Naive thymus-derived CD4-positive, alpha-beta T cell (primary cell): Measurements from ENCODE around the gene VAV2. TPM values are rescaled to one million over a fixed set of nuclear protein-coding genes. Genes with fewer than 3 reads are reported as not detected.

Experiments used
- ATAC-seq: fragments of 150-1000 bp; cut with Tn5 transposase; 2 replicates; pipeline ENCODE4 v1.10.0; 2021; ENCODE audit warnings: mild to moderate bottlenecking, moderate library complexity
- CTCF ChIA-PET: fragments of 350-600 bp; sonication (Branson Sonifier 250); formaldehyde crosslinking; loops from one replicate; lab custom pipeline; 2021; ENCODE audit warnings: antibody characterized with exemption; lab: Charles Lee
- POLR2A ChIA-PET: fragments of 350-600 bp; sonication (Branson Sonifier 250); formaldehyde crosslinking; loops from one replicate; lab custom pipeline; 2021; ENCODE audit warnings: antibody characterized with exemption, inconsistent platforms; lab: Charles Lee
- DNase-seq, 9 donors: peaks; one replicate each; pipeline versions ENCODE4 v3.0.0 to v3.0.0-alpha.2; 2020 to 2022; ENCODE audit warnings: mixed read lengths in 1 of 9
- H3K27ac ChIP-seq: one replicate; pipeline ENCODE4 v1.7.0; 2013; ENCODE audit warnings: mild to moderate bottlenecking, low read depth, low read length, moderate library complexity
- H3K27me3 ChIP-seq, 2 donors: one replicate each; pipeline ENCODE4 v1.7.0; 2013; ENCODE audit warnings: low read length in 2 of 2, mild to moderate bottlenecking in 2 of 2, moderate library complexity in 2 of 2; ENCODE audit not compliant: control insufficient read depth in 2 of 2, insufficient read depth in 2 of 2
- H3K36me3 ChIP-seq, 3 experiments: 1 replicate in 2 of 3; 2 replicates in 1 of 3; pipeline ENCODE4 v1.7.0; 2013; ENCODE audit warnings: low read length in 3 of 3, mild to moderate bottlenecking in 3 of 3, moderate library complexity in 1 of 3; ENCODE audit not compliant: insufficient read depth in 3 of 3, control insufficient read depth in 2 of 3
- H3K4me1 ChIP-seq, 2 donors: one replicate each; pipeline ENCODE4 v1.7.0; 2013; ENCODE audit warnings: low read length in 2 of 2, mild to moderate bottlenecking in 2 of 2, moderate library complexity in 1 of 2; ENCODE audit not compliant: control insufficient read depth in 2 of 2, insufficient read depth in 2 of 2
- H3K4me3 ChIP-seq: 2 replicates; pipeline ENCODE4 v1.7.0; 2013; ENCODE audit warnings: mild to moderate bottlenecking, low read length
- H3K9me3 ChIP-seq, 3 experiments: 1 replicate in 2 of 3; 2 replicates in 1 of 3; pipeline ENCODE4 v1.7.0; 2013; ENCODE audit warnings: low read length in 3 of 3; ENCODE audit not compliant: control insufficient read depth in 2 of 3
- H3K27ac Mint-ChIP-seq, 9 donors: one replicate each; pipeline ENCODE4 v1.8.0; 2020 to 2022; ENCODE audit warnings: mixed read lengths in 9 of 9, mild to moderate bottlenecking in 8 of 9, moderate library complexity in 5 of 9, inconsistent platforms in 2 of 9
- H3K27me3 Mint-ChIP-seq, 5 donors: one replicate each; pipeline ENCODE4 v1.8.0; 2021 to 2022; ENCODE audit warnings: mixed read lengths in 5 of 5, mild to moderate bottlenecking in 1 of 5
- H3K36me3 Mint-ChIP-seq, 5 donors: one replicate each; pipeline ENCODE4 v1.8.0; 2020 to 2022; ENCODE audit warnings: mixed read lengths in 5 of 5, mild to moderate bottlenecking in 3 of 5, inconsistent platforms in 1 of 5
- H3K4me1 Mint-ChIP-seq, 7 donors: one replicate each; pipeline ENCODE4 v1.8.0; 2020 to 2022; ENCODE audit warnings: mixed read lengths in 7 of 7, mild to moderate bottlenecking in 3 of 7, inconsistent platforms in 1 of 7
- H3K4me3 Mint-ChIP-seq, 10 donors: one replicate each; pipeline ENCODE4 v1.8.0; 2020 to 2022; ENCODE audit warnings: mild to moderate bottlenecking in 10 of 10, mixed read lengths in 10 of 10, moderate library complexity in 6 of 10, inconsistent platforms in 2 of 10
- H3K9me3 Mint-ChIP-seq, 11 donors: one replicate each; pipeline ENCODE4 v1.8.0; 2020 to 2022; ENCODE audit warnings: mixed read lengths in 11 of 11, mild to moderate bottlenecking in 4 of 11, inconsistent platforms in 1 of 11, moderate library complexity in 1 of 11
- intact Hi-C, 2 donors: fragments of 100-400 bp; cut with micrococcal nuclease; formaldehyde crosslinking; loops; one replicate each; pipeline ENCODE4 v1.15.1; 2023
- polyA plus RNA-seq, 2 donors: library from polyadenylated mRNA; unstranded; fragments of 300-500 nt; fragmentation: Illumina TruSeq; gene quantifications; one replicate each; pipeline ENCODE4 v1.2.3, GENCODE V29; 2021
- total RNA-seq, 6 experiments: library from RNA in 5 of 6; stranded (reverse) in 5 of 6; gene quantifications; 1 replicate in 5 of 6; 2 replicates in 1 of 6; pipeline ENCODE4 v1.2.3 and lab custom pipeline; 2021 to 2026

The VAV2 gene
- total and polyA plus RNA-seq, 7 experiments from 2014 or later: 0.18 to 14.4 (median 1.9) TPM

DNA sequence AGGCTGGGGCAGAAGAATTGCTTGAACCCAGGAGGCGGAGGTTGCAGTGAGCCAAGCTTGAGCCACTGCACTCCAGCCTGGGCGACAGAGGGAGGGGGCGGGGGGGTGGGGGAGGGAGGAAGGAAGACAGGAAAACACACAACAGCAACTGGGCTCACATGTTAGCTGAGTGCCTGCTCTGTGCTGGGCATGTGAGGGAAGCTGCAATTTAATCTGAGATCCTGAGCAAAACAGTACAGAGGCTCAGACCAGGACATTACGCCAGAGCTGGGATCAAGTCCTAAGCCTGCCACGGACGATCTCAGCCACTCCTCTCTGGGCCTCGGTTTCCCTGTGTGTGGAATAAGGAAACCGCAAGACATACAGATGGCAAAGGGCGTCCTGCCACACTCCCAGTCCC, 119.1 kb downstream of the VAV2 start:
- Mint-ChIP-seq H3K36me3 (no peaks in the 10 kb centered on the region), H3K27me3 (peaks cover 0 to 11% (median 7%) of the 10 kb centered on the region in 5 donors), H3K27ac (no peak overlapping the region), H3K4me3 (no peak overlapping the region), H3K4me1 (peaks cover 9 to 20% (median 11%) of the 10 kb centered on the region in 7 donors), H3K9me3 (peaks cover 0 to 2% (median 0%) of the 10 kb centered on the region in 11 donors)
- ChIA-PET CTCF (no interaction called here), POLR2A (no interaction called here)
- Histone ChIP-seq H3K9me3 (no peaks in the 10 kb centered on the region), H3K27ac (no peak overlapping the region), H3K4me1 (peaks cover 0 to 10% of the 10 kb centered on the region in 2 donors), H3K36me3 (no peaks in the 10 kb centered on the region), H3K27me3 (no peaks in the 10 kb centered on the region), H3K4me3 (no peak overlapping the region)
- ATAC-seq (no peak), DNase-seq (no peak)
- intact Hi-C loops: loop anchor here in 1 of 2 donors (10.0 kb wide), 1 partner anchor 122 kb away; the partner anchor contains the start of gene VAV2

- intact Hi-C loops: loop anchor here in 1 of 2 donors (10.0 kb wide), 1 partner anchor 124 kb away; the partner anchor contains the start of gene VAV2
- Histone ChIP-seq H3K4me3 (no peak overlapping the region), H3K27me3 (no peaks in the 10 kb centered on the region), H3K4me1 (peaks cover 0 to 10% of the 10 kb centered on the region in 2 donors), H3K36me3 (no peaks in the 10 kb centered on the region), H3K27ac (no peak overlapping the region), H3K9me3 (no peaks in the 10 kb centered on the region)
- Mint-ChIP-seq H3K27ac (no peak overlapping the region), H3K4me1 (peaks cover 9 to 14% (median 11%) of the 10 kb centered on the region in 7 donors), H3K27me3 (peaks cover 0 to 11% (median 7%) of the 10 kb centered on the region in 5 donors), H3K9me3 (peaks cover 0 to 3% (median 0%) of the 10 kb centered on the region in 11 donors), H3K4me3 (no peak overlapping the region), H3K36me3 (no peaks in the 10 kb centered on the region)
- DNase-seq: no peak
- ChIA-PET CTCF (no interaction called here), POLR2A (no interaction called here)
- ATAC-seq: no peak
These were observed 121.2 kb downstream of the VAV2 start for GRCh38 chr9:133870598-133871595.

DNA sequence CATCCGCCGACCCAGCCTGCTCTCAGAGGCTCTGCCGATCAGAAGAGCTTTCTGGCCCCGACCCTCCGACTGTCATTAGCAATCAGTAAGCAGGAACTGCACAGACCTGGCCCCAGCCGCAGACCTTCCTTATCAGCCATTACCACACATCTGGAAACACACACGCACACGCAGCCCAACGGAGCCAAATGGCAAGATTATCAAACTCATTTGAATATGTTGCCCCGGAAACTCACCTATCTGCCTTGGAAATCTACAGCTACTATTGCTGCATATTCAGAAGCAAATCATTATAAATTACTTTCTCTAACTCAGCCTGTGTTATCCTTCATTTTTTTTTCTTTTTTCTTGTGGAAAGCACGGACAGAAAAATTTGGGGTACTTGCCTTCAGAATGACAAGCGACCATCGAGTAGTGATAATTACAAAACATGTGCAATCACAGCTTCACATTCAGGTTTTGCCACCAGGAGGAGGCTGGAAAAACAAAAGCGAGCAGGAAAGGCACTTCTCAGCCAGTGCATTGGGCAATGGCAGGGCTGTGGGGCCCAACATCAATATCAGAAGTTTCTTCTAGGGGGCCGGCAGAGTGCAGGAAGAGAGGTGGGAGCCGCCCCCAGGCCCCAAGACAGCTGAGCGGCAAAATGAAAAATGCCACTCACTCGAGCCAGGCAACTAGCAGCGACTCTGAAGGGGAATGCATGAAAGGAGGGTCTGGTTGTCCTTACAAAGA, 122.3 kb downstream of the VAV2 start:
- no peak overlapping the region for H3K27ac Mint-ChIP-seq

DNA sequence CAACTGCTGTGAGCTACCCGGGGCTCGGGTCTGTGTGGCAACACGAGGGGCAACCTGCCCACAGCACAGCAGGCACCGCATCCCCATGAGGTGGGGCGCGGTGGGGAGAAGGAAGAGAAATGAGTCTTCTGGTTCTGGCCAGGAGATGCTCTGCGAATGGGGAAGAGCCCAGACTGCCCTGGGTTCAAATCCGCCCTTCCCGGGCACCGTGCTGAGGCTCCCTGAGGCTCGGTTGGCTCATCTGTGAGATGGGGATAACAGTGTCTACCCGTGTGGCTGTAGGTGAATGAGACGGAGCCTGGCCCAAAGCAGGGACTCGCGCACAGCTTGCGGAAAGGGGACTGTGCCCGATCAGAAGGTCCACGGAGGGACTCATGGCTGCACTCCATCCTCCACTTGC, 123.9 kb downstream of the VAV2 start:
- CTCF ChIA-PET: no interaction called here
- peaks cover 0 to 14% (median 7%) of the 10 kb centered on the region in 5 donors for H3K27me3 Mint-ChIP-seq
- Histone ChIP-seq H3K4me3 (no peak overlapping the region), H3K9me3 (peaks cover 0 to 4% (median 0%) of the 10 kb centered on the region in 3 experiments), H3K27ac (no peak overlapping the region), H3K4me1 (peaks cover 0 to 10% of the 10 kb centered on the region in 2 donors), H3K36me3 (no peaks in the 10 kb centered on the region), H3K27me3 (no peaks in the 10 kb centered on the region)
- ATAC-seq (no peak), DNase-seq (no peak)
- peaks cover 9 to 15% (median 11%) of the 10 kb centered on the region in 7 donors for H3K4me1 Mint-ChIP-seq
- H3K9me3 Mint-ChIP-seq: peaks cover 4 to 15% (median 8%) of the 10 kb centered on the region in 11 donors
- H3K36me3 Mint-ChIP-seq: peaks cover 0 to 8% (median 6%) of the 10 kb centered on the region in 5 donors
- no peak overlapping the region for H3K4me3 Mint-ChIP-seq
- intact Hi-C loops: no loop called here
- no peak overlapping the region for H3K27ac Mint-ChIP-seq
- POLR2A ChIA-PET: no interaction called here

More for the DNA sequence above, 122.3 kb downstream of the VAV2 start:
- ChIA-PET CTCF (no interaction called here), POLR2A (interaction anchor here (0.6 kb wide), 1 partner anchor 180 kb away, joined by 3 read pairs; no protein-coding TSS in a partner anchor)
- intact Hi-C loops: loop anchor here in 1 of 2 donors (10.0 kb wide), 1 partner anchor 125 kb away; the partner anchor contains the start of gene VAV2
- H3K4me1 Mint-ChIP-seq: peaks cover 9 to 14% (median 11%) of the 10 kb centered on the region in 7 donors
- peaks cover 4 to 13% (median 8%) of the 10 kb centered on the region in 11 donors for H3K9me3 Mint-ChIP-seq
- H3K9me3 ChIP-seq: peaks cover 0 to under 1% (median 0%) of the 10 kb centered on the region in 3 experiments
- no peaks in the 10 kb centered on the region for H3K36me3 ChIP-seq
- peaks cover 0 to 8% (median 6%) of the 10 kb centered on the region in 5 donors for H3K36me3 Mint-ChIP-seq
- peak overlapping the region in 8 of 10 donors; percentile 5 to 73 (median 50) for H3K4me3 Mint-ChIP-seq
- H3K27me3 Mint-ChIP-seq: peaks cover 0 to 11% (median 7%) of the 10 kb centered on the region in 5 donors
- DNase-seq (no peak), ATAC-seq (no peak)
- no peak overlapping the region for H3K27ac ChIP-seq
- H3K27me3 ChIP-seq: no peaks in the 10 kb centered on the region
- peaks cover 0 to 10% of the 10 kb centered on the region in 2 donors for H3K4me1 ChIP-seq
- H3K4me3 ChIP-seq: no peak overlapping the region

DNA sequence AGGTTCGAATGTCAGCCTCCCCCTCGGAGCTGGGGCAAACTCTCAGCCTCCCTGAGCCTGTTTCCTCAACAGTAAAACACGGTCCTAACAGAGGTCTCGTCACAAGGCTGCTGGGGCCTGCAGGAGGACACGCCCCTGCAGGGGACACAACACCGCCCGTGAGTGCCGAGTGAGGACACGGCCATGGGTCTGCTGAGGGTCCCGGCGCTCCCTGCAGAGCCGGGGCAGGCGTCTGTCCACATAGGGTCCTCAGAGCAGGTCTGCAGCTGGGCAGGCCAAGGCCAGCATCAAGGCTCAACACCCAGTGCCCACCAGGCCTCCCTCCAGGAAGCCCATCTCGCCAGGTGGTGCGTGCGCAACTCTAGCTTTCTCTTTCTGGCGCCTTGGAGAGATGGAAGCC, 125.2 kb downstream of the VAV2 start:
- POLR2A ChIA-PET: no interaction called here
- no peak overlapping the region for H3K27ac Mint-ChIP-seq
- DNase-seq: no peak
- intact Hi-C loops: no loop called here
- H3K36me3 ChIP-seq: no peaks in the 10 kb centered on the region
- peaks cover 12 to 22% (median 15%) of the 10 kb centered on the region in 7 donors for H3K4me1 Mint-ChIP-seq
- no peak overlapping the region for H3K4me3 ChIP-seq
- peaks cover 4 to 15% (median 9%) of the 10 kb centered on the region in 11 donors for H3K9me3 Mint-ChIP-seq
- no peak overlapping the region for H3K27ac ChIP-seq
- no peak overlapping the region for H3K4me3 Mint-ChIP-seq
- peaks cover 0 to 8% (median 6%) of the 10 kb centered on the region in 5 donors for H3K36me3 Mint-ChIP-seq
- peaks cover 0 to 10% of the 10 kb centered on the region in 2 donors for H3K4me1 ChIP-seq
- peaks cover 0 to 14% (median 7%) of the 10 kb centered on the region in 5 donors for H3K27me3 Mint-ChIP-seq
- no peak for ATAC-seq
- H3K9me3 ChIP-seq: peaks cover 0 to 4% (median 0%) of the 10 kb centered on the region in 3 experiments
- CTCF ChIA-PET: no interaction called here
- H3K27me3 ChIP-seq: no peaks in the 10 kb centered on the region

DNA sequence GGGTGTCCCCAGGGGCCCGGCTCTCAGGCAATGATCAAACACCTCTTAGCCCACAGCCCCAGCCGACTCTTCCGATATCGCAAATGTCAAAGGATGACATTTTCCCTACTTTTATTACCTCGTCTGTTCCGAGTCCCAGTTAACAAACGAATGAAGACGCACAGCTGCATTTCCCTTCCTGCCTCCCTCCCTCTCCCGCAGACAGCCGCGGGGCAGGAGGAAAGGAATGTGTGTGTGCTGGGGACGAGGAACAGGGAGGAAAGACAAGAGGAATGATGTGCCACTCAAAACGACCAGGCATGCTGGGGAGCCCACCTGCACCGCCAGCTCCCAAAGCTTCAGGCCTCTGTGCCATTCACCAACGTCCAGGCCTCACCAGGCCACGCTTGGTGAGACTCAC, 128.1 kb downstream of the VAV2 start:
- no peak overlapping the region for H3K27ac ChIP-seq
- H3K36me3 ChIP-seq: no peaks in the 10 kb centered on the region
- ATAC-seq: no peak
- peaks cover 0 to 4% (median 0%) of the 10 kb centered on the region in 3 experiments for H3K9me3 ChIP-seq
- ChIA-PET POLR2A (no interaction called here), CTCF (no interaction called here)
- H3K27me3 ChIP-seq: no peaks in the 10 kb centered on the region
- peaks cover 4 to 15% (median 9%) of the 10 kb centered on the region in 11 donors for H3K9me3 Mint-ChIP-seq
- no peak for DNase-seq
- H3K27ac Mint-ChIP-seq: no peak overlapping the region
- peaks cover 0 to 4% (median 0%) of the 10 kb centered on the region in 5 donors for H3K27me3 Mint-ChIP-seq
- peaks cover 0 to 8% (median 6%) of the 10 kb centered on the region in 5 donors for H3K36me3 Mint-ChIP-seq
- H3K4me3 ChIP-seq: no peak overlapping the region
- H3K4me1 ChIP-seq: no peaks in the 10 kb centered on the region
- intact Hi-C loops: no loop called here
- no peak overlapping the region for H3K4me3 Mint-ChIP-seq
- H3K4me1 Mint-ChIP-seq: peaks cover 0 to 8% (median 4%) of the 10 kb centered on the region in 7 donors
